HepG2 (cell line): ENCODE measurements around the gene SEC24A. TPM values are rescaled to one million over a fixed set of nuclear protein-coding genes. Genes with fewer than 3 reads are reported as not detected.
A peak's percentile ranks its signal among the peaks of the same experiment; 100 is the strongest.

Experiments
- ATAC-seq: fragments of 200-7000 bp; cut with Tn5 transposase; 3 replicates; pipeline ENCODE4 v1.9.1; 2020; ENCODE audit warnings: mild to moderate bottlenecking, moderate library complexity
- BruUV-seq: library from RNA; stranded (reverse); fragments of 400-500 nt; replicated peaks from 2 replicates; lab custom pipeline; 2021; lab: Mats Ljungman, UMichigan
- CTCF ChIA-PET: fragments of 300-600 bp; formaldehyde crosslinking; extraction: SDS; loops from one replicate; lab custom pipeline; 2021; ENCODE audit warnings: low total read pairs, inconsistent platforms, low intra/inter-chr PET ratio; lab: Yijun Ruan, JAX
- POLR2A ChIA-PET: fragments of 350-600 bp; sonication (Branson Sonifier 250); formaldehyde crosslinking; loops from one replicate; lab custom pipeline; 2020; ENCODE audit warnings: antibody characterized with exemption, inconsistent platforms; lab: Yijun Ruan, JAX
- DNase-seq: peaks from one replicate; pipeline ENCODE4 v3.0.0-alpha.2; 2015; ENCODE audit warnings: low spot score
- FAIRE-seq: peaks from 3 replicates; lab custom pipeline; 2011; peaks lifted over from hg19 to GRCh38; lab: Jason Lieb, UNC
- H2AFZ ChIP-seq: one replicate; pipeline ENCODE4 v1.6.1; 2011; ENCODE audit warnings: low read length, inconsistent platforms
- H3K27ac ChIP-seq: fragments of 300-600 bp; 3 replicates; pipeline ENCODE4 v1.8.0; 2011; ENCODE audit warnings: mixed run types, mild to moderate bottlenecking, mixed read lengths, low read length, inconsistent platforms; ENCODE audit not compliant: insufficient read depth; ENCODE audit errors: extremely low read length
- H3K27me3 ChIP-seq, 2 experiments: fragments of 200-600 bp in 1 of 2; 2 replicates in 1 of 2; 3 replicates in 1 of 2; pipeline versions ENCODE4 v1.6.0 to v1.8.0; 2011; ENCODE audit warnings: low read length in 2 of 2, mild to moderate bottlenecking in 2 of 2, moderate library complexity in 2 of 2, inconsistent platforms in 1 of 2; ENCODE audit not compliant: insufficient read depth in 2 of 2, control insufficient read depth in 1 of 2
- H3K36me3 ChIP-seq, 2 experiments: fragments of 200-600 bp in 1 of 2; replicated peaks in 1 of 2; 2 replicates in 1 of 2; 3 replicates in 1 of 2; pipeline versions ENCODE4 v1.5.1 to v1.8.0; 2011; ENCODE audit warnings: low read length in 2 of 2, inconsistent platforms in 1 of 2; ENCODE audit not compliant: insufficient read depth in 2 of 2, control insufficient read depth in 1 of 2
- H3K4me1 ChIP-seq: 2 replicates; pipeline ENCODE4 v1.5.1; 2012; ENCODE audit warnings: low read length, inconsistent platforms; ENCODE audit not compliant: insufficient read depth
- H3K4me2 ChIP-seq: 2 replicates; pipeline ENCODE4 v1.6.0; 2011; ENCODE audit warnings: low read depth, low read length, inconsistent platforms
- H3K4me3 ChIP-seq, 3 experiments: fragments of 200-600 bp in 1 of 3; sonication (generic), shearing (Covaris generic) in 1 of 3; replicated peaks in 1 of 3; 2 replicates each; pipeline ENCODE4 v1.5.1; 2011 to 2016; ENCODE audit warnings: low read length in 3 of 3, inconsistent platforms in 2 of 3, low read depth in 2 of 3, mild to moderate bottlenecking in 2 of 3, control low read depth in 1 of 3, mixed read lengths in 1 of 3; ENCODE audit not compliant: insufficient read depth in 1 of 3
- H3K79me2 ChIP-seq: one replicate; pipeline ENCODE4 v1.6.1; 2011; ENCODE audit warnings: low read length, inconsistent platforms; ENCODE audit not compliant: insufficient read depth
- H3K9ac ChIP-seq: 2 replicates; pipeline ENCODE4 v1.6.0; 2011; ENCODE audit warnings: mild to moderate bottlenecking, low read depth, low read length, inconsistent platforms; ENCODE audit not compliant: insufficient read depth
- H3K9me3 ChIP-seq: 2 replicates; pipeline ENCODE4 v1.5.1; 2012; ENCODE audit warnings: mild to moderate bottlenecking, low read length
- H4K20me1 ChIP-seq: 2 replicates; pipeline ENCODE4 v1.6.0; 2011; ENCODE audit warnings: inconsistent platforms, mild to moderate bottlenecking, low read length, moderate library complexity; ENCODE audit not compliant: insufficient read depth
- CEBPB ChIP-seq: IDR thresholded peaks from 2 replicates; pipeline ENCODE4 v1.6.1; 2011; ENCODE audit warnings: low read depth, low read length, improper control_type of control experiment, borderline replicate concordance
- CEBPG ChIP-seq: IDR thresholded peaks from 2 replicates; pipeline ENCODE4 v1.6.1; 2016
- FOXA3 ChIP-seq: IDR thresholded peaks from 2 replicates; pipeline ENCODE4 v1.6.1; 2016; ENCODE audit warnings: missing genetic modification reagents, missing compliant biosample characterization
- HOXA7 ChIP-seq: sonication (generic); formaldehyde crosslinking; IDR thresholded peaks from 2 replicates; pipeline ENCODE4 v1.8.1; 2022; ENCODE audit warnings: mild to moderate bottlenecking, missing genetic modification reagents, moderate library complexity
- MED8 ChIP-seq: sonication (generic); formaldehyde crosslinking; IDR thresholded peaks from 2 replicates; pipeline ENCODE4 v1.8.1; 2023; ENCODE audit warnings: mild to moderate bottlenecking, missing genetic modification reagents; ENCODE audit not compliant: insufficient replicate concordance
- MXD4 ChIP-seq: IDR thresholded peaks from 2 replicates; pipeline ENCODE4 v1.6.1; 2016; ENCODE audit warnings: mild to moderate bottlenecking, missing biosample characterization, missing genetic modification reagents
- POLR2G ChIP-seq: fragments of 200-400 bp; formaldehyde crosslinking; IDR thresholded peaks from 2 replicates; pipeline ENCODE4 v1.6.1; 2018; ENCODE audit warnings: mild to moderate bottlenecking, low read depth, low read length, moderate library complexity
- ZHX1 ChIP-seq: sonication (generic); formaldehyde crosslinking; IDR thresholded peaks from 2 replicates; pipeline ENCODE4 v1.8.1; 2022; ENCODE audit warnings: low read depth, mild to moderate bottlenecking, missing genetic modification reagents
- ZNF768 ChIP-seq: sonication (generic); formaldehyde crosslinking; IDR thresholded peaks from 2 replicates; pipeline ENCODE4 v1.4.0; 2020; ENCODE audit warnings: missing genetic modification reagents
- whole genome bisulfite sequencing: methylation state at CpG from one replicate; pipeline ENCODE4 v1.1.6; 2017; ENCODE audit warnings: low lambda C conversion rate; 5-methylcytosine and 5-hydroxymethylcytosine counted together
- in situ Hi-C: cut with HindIII; loops from 2 replicates; pipeline ENCODE4 v1.10.0; 2017; ENCODE audit warnings: low pct_unique_long_range_greater_than_20kb; ENCODE audit not compliant: extremely low pct_ligation_motif_present
- intact Hi-C: fragments of 100-400 bp; cut with micrococcal nuclease; formaldehyde crosslinking; loops from one replicate; pipeline ENCODE4 v1.10.0; 2022; ENCODE audit not compliant: unreplicated experiment
- polyA plus RNA-seq, 8 experiments: library from polyadenylated mRNA; depleted of rRNA in 3 of 8; stranded (reverse) in 7 of 8; unstranded in 1 of 8; fragments of >200 nt; fragmentation: Illumina TruSeq in 4 of 8; extraction: Trizol in 4 of 8; gene quantifications; 2 replicates each; pipeline versions ENCODE4 v1.2.1 to v1.2.3, GENCODE V29; 2011 to 2016; ENCODE audit warnings: low read depth in 4 of 8, missing spikeins in 1 of 8, mixed read lengths in 1 of 8; ENCODE audit not compliant: insufficient read depth in 1 of 8
- total RNA-seq, 5 experiments: library from RNA; depleted of rRNA; stranded (reverse); fragments of >200 nt; fragmentation: Illumina TruSeq; extraction: Trizol; gene quantifications; 2 replicates each; pipeline ENCODE4 v1.2.3, GENCODE V29; 2016; ENCODE audit warnings: low read depth in 1 of 5
- TF ChIP-seq, protein P1 (sequence below), 2 experiments: fragments of 450-650 bp in 1 of 2; sonication (generic) in 1 of 2; formaldehyde crosslinking; IDR thresholded peaks; 2 replicates each; pipeline versions ENCODE4 v1.5.0 to v1.8.0; 2020 to 2022; ENCODE audit warnings: mild to moderate bottlenecking in 1 of 2, missing genetic modification reagents in 1 of 2
- TF ChIP-seq, protein P2 (sequence below): IDR thresholded peaks from 2 replicates; pipeline ENCODE4 v1.6.1; 2016

The SEC24A gene
- total and polyA plus RNA-seq, 2 of the 13 experiments (the other 11 are each of a cell fraction or from before 2014, with no cell fraction given) = 30.5 to 56.8 TPM

GRCh38 chr5:134735243-134735642 is 86.7 kb downstream of the SEC24A start:
- H3K4me2 ChIP-seq = peak overlapping the region; percentile 12; the same call in 1 of the 2 replicates
- ATAC-seq (no peak), DNase-seq (no peak), FAIRE-seq (peak; percentile 4)
- H4K20me1 ChIP-seq = no peaks in the 10 kb centered on the region
- ChIA-PET POLR2A (interaction anchor here (1.1 kb wide), 1 partner anchor 23 kb away, joined by 3 read pairs; the partner anchor contains the start of gene DDX46), CTCF (no interaction called here)
- intact Hi-C loops = loop anchor here (10.0 kb wide), 1 partner anchor 120 kb away; no protein-coding TSS in a partner anchor
- no peak overlapping the region for H3K4me3 ChIP-seq
- peaks cover 25% of the 10 kb centered on the region for H3K4me1 ChIP-seq
- TF ChIP-seq FOXA3 (CRISPR knock-in tag) = no peak
- TF ChIP-seq, protein P1, sequence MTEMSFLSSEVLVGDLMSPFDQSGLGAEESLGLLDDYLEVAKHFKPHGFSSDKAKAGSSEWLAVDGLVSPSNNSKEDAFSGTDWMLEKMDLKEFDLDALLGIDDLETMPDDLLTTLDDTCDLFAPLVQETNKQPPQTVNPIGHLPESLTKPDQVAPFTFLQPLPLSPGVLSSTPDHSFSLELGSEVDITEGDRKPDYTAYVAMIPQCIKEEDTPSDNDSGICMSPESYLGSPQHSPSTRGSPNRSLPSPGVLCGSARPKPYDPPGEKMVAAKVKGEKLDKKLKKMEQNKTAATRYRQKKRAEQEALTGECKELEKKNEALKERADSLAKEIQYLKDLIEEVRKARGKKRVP (CRISPR knock-in tag; IDR thresholded peaks at IDR 0.05) = peak in 1 of 2 experiments; percentile 54; a peak in 2 of 4 replicates
- TF ChIP-seq CEBPG (CRISPR knock-in tag) = peak; percentile 67
- peak; percentile 77 for TF ChIP-seq CEBPB
- H3K9ac ChIP-seq = no peak overlapping the region
- H2AFZ ChIP-seq = no peak overlapping the region
- peaks cover 17% of the 10 kb centered on the region for H3K79me2 ChIP-seq
- in situ Hi-C loops = no loop called here
- no peaks in the 10 kb centered on the region for H3K36me3 ChIP-seq
- H3K27ac ChIP-seq = no peak overlapping the region
- no peaks in the 10 kb centered on the region for H3K9me3 ChIP-seq
- 41% methylated on average over 4 of the region's 4 CpGs for WGBS
- no TSS peak for BruUV-seq
- no peaks in the 10 kb centered on the region; a peak in 1 of 5 replicates for H3K27me3 ChIP-seq

- 27% methylated on average over 2 of the region's 2 CpGs for WGBS
- ATAC-seq (no peak), DNase-seq (no peak), FAIRE-seq (no peak)
- BruUV-seq = no TSS peak
- peaks cover 22% of the 10 kb centered on the region for H3K79me2 ChIP-seq
- no peak overlapping the region for H3K4me3 ChIP-seq
- peaks cover 2% of the 10 kb centered on the region; the same call in 1 of the 2 replicates for H4K20me1 ChIP-seq
- no peak overlapping the region for H3K9ac ChIP-seq
- in situ Hi-C loops = no loop called here
- H3K9me3 ChIP-seq = no peaks in the 10 kb centered on the region
- H3K27me3 ChIP-seq = no peaks in the 10 kb centered on the region; a peak in 1 of 5 replicates
- POLR2A ChIA-PET = interaction anchor here (0.7 to 1.2 kb wide), 2 partner anchors 22 to 58 kb away, joined by 3 to 4 read pairs; partner anchors contain the start of gene DDX46
- TF ChIP-seq ZNF768 = no peak
- TF ChIP-seq HOXA7 (CRISPR knock-in tag) = no peak
- TF ChIP-seq POLR2G = no peak
- TF ChIP-seq MXD4 = no peak
- TF ChIP-seq, protein P2, sequence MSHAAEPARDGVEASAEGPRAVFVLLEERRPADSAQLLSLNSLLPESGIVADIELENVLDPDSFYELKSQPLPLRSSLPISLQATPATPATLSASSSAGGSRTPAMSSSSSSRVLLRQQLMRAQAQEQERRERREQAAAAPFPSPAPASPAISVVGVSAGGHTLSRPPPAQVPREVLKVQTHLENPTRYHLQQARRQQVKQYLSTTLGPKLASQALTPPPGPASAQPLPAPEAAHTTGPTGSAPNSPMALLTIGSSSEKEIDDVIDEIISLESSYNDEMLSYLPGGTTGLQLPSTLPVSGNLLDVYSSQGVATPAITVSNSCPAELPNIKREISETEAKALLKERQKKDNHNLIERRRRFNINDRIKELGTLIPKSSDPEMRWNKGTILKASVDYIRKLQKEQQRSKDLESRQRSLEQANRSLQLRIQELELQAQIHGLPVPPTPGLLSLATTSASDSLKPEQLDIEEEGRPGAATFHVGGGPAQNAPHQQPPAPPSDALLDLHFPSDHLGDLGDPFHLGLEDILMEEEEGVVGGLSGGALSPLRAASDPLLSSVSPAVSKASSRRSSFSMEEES (CRISPR knock-in tag) = no peak
- no peak for TF ChIP-seq MED8 (CRISPR knock-in tag)
- no peak for TF ChIP-seq ZHX1 (CRISPR knock-in tag)
- H2AFZ ChIP-seq = no peak overlapping the region
- H3K27ac ChIP-seq = no peak overlapping the region
- peaks cover 0 to 4% of the 10 kb centered on the region in 2 experiments; a peak in 2 of 5 replicates for H3K36me3 ChIP-seq
- H3K4me2 ChIP-seq = no peak overlapping the region
- intact Hi-C loops = loop anchor here (10.0 kb wide), 1 partner anchor 119 kb away; no protein-coding TSS in a partner anchor
- CTCF ChIA-PET = no interaction called here
- H3K4me1 ChIP-seq = peaks cover 35% of the 10 kb centered on the region
Measured at GRCh38 chr5:134736173-134736812, 87.7 kb downstream of the SEC24A start.
